CD1c-positive myeloid dendritic cell (primary cell): Measurements from ENCODE around the gene KPNA3.
"Not testable (repeated sequence)": the region's sequence is repeated elsewhere in the genome, so short reads cannot be mapped to it uniquely, and the experiment has no call there.

Source experiments
- DNase-seq: peaks from one replicate; pipeline ENCODE4 v3.0.0-alpha.2; 2016; ENCODE audit errors: extremely low spot score

Gene KPNA3

DNA sequence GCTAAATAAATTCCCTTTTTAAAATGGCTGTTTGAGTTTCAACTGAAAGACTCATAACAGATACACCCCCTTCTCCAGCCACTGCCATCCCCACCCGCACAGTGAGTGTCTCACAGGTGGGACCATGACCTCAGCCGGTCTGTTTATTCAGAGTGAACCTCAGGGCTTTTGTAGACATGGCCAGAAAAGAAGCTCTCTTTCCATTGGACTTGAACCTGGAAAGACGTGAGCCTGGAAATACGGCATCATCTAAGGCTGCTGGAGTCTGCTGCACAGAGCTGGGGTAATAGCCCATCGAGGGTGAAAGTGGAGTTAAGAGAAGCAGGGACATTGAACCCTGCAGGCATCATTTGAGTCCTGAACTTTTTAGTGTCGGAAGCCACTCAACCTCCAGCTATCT is 15.2 kb upstream of the KPNA3 start:
- DNase-seq = no peak

DNA sequence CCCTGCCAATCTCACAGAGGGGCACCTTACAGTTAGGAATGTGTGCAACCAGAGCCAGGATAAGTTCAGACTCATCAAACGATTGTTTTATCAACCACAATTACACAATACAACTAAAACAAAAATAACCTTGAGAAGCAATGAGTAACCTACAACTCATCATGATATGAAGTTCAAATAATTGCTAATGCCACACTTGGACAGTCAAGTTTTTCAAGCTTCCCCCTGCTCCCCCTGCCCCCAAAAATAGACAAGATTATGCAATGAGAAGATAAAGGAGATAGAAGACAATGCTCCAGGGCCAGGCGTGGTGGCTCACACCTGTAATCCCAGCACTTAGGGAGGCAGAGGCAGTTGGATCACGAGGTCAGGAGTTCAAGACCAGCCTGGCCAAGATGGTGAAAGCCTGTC is 13.6 kb upstream of the KPNA3 start:
- no peak for DNase-seq

DNA sequence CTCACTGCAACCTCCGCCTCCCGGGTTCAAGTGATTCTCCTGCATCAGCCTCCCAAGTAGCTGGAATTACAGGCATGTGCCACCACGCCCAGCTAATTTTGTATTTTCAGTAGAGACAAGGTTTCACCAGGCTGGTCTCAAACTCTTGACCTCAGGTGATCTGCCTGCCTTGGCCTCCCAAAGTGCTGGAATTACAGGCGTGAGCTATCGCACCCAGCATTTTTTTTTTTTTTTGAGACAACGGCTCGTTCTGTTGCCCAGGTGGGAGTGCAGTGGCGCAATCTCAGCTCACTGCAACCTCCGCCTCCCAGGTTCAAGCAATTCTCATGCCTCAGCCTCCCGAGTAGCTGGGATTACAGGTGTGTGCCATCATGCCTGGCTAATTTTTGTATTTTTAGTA is 10.6 kb upstream of the KPNA3 start:
- not testable (repeated sequence) for DNase-seq

DNA sequence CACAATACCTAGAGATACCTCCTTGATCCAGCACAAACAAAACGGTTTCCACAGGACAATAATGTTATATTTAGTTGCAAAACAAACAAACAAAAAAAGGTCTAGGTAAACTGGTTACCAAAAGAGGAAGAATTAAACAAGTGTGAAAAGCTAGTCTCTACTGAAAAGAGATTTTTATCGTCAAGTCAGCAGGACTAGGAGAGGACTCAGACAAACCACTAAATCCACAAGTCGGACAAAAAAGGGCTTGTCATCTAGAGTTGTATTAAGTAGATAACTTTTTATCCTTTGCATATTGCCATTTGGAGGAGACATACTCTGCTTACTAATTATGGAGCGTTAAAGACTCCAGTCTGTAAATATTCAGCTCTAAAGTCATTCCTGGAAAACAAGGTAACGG is 9.9 kb upstream of the KPNA3 start:
- DNase-seq = no peak

DNA sequence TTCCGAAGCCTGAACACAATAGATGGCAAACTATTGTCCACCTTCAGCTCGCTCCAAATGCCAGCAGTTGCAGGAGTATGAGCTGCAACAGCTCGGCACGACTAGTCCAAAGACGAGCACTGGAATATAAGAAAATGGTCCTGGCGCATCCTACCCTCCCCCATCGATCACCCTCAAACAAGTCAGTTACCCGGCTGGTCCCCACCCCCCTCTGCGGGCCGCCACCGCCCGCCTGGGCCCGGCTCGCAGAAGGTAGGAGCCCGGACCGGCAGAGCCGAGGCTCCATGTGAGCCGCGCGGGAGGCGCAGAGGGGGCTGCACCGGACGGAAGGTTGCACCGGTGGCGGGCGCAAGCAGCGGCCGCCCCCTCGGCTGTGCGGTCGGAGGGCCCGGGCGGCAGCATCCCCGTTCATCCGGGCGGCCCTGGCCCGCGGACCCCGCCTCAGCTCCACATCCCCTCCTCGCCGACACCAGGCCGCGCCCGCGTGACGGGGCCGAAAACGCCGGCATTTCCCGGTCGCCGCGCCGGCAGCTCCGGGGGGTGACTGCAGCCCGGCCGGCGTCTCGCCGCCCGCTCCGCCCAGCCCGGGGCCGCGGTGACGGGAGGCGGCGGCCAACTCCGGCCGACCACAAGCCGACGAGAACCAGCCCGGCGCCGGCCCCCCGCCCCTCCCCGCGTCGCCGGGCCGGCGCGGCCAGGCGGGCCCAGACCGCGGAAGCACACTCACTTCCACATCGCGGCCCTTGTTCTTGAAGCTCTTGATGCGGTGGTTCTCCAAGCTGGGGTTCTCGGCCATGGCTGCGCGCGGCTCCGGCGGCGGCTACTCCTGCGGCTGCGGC is 552 bp downstream of the KPNA3 start:
- no peak for DNase-seq

DNA sequence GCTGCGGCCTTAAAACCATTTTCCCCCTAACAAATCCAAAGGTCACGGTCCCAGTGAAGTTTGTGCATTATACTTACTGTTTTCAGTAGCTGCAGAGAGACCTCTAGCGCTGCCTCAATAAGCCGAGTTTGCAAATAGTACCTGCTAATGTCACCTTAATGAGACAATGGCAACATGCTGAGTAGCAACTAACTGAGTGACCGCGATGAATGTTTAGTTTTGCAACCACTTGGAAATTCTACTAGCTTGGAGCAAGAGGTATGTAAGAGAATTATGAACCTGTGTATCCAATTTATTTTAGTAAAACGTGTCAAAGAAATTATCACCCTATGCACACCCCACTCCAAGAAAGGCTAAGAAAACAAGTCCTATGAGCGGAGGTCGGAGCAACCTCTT is 1.2 kb downstream of the KPNA3 start:
- DNase-seq = no peak

DNA sequence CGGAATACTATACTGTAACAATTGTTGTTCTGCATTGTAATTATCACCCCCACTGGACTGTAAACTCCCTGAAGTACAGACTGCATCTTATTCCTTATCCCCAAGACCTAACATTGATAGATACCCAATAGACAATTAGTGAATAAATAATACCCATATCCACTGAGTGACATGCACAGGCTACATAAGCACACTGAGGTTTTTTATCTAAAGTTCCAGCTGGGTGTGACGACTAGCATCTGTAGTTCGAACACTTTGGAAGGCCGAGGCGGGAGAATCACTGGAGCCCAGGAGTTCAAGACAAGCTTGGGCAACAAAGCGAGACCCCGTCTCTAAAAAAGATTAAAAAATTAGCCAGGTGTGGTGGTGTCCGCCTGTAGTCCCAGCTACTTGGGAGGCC is 2.5 kb downstream of the KPNA3 start:
- DNase-seq = no peak

DNA sequence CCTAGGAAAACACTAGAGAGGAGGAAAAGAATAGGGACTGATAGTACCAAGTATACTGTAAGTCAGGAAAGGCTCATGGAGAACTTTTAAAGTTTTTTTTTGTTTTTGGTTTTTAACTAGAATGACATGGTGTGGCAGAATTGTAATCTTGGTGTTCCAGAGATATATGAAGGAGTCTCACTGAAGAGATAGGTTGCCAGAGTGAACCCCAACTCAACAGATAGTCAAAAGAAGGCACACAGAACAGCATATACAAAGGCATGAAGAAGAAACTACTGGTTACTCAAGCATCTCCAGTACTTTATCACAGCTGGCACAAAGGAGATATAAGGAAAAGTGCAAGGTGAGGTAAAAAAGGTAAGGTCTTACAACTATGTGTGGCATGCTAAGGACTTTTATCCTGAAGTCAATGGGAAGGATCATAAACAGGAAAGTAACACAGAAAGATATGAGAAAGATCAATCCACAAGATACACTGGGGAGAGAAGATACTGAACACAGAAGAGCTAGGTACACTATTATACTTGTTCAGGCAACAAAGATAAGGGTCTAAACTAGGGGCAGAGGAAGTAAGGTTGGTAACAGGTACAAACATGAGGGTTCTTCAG is 6.0 kb downstream of the KPNA3 start:
- no peak for DNase-seq

DNA sequence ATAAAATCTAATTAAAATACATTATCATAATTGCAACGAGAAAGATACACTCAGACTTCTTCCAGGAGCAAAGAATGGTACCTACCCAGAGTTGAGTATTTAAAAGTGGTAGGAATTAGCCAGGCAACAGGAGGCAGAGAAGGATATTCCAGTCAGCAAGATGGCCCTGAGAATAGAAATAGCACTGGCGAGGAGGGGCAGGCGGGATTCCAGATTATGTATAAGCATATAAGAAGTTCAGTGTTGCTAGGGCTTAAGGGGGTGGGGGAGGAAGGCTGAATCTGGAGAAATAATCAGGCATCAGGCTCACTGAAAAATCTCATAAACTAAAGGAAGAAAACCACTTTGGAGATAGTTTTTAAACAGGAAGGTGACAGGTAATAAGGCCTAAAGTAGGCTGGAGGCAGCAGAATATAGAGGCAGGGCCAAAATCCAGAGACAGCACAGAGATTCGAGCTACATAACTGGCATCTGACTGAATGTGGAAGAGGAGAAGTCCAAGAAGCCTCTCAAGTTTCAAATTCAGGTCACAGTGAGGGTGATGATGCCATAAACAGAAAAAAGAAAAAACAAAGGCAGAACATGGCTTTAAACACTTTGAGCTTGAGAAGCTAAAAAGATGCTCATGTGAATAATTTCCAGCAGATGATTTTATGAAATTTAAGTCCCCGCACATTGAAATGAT is 7.5 kb downstream of the KPNA3 start:
- no peak for DNase-seq

DNA sequence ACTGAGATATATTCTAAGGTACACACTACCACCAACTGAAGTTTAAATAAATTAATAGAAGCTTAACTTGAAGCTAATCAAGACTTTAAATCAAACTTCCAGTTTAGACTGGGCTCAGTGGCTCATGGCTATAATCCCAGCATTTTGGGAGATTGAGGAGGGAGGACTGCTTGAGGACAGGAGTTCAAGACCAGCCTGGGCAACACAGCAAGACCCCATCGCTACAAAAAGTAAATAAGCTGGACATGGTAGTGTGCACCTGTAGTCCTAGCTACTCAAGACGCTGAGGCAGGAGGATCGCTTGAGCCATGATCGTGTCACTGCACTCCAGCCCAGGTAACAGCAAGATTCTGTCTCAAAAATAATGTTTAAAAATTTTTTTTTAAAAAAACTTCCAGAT is 8.6 kb downstream of the KPNA3 start:
- no peak for DNase-seq

DNA sequence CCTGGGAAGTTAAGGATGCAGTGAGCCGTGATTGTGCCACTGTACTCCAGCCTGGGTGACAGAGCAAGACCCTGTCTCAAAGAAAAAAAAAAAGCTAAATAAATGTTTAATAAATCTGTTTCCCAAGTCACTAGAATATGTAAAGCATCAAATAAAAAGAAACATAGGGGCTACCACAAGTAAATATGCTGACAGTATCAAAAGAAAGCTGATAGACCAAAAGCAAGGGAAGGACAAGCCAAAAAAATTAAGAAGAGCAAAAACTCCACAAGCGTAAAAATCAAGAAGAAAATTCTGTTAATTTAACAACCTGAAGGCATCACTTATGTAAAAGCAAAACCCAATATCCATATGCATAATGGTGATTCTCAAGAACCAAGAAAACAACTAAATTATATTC is 9.7 kb downstream of the KPNA3 start:
- DNase-seq = no peak

DNA sequence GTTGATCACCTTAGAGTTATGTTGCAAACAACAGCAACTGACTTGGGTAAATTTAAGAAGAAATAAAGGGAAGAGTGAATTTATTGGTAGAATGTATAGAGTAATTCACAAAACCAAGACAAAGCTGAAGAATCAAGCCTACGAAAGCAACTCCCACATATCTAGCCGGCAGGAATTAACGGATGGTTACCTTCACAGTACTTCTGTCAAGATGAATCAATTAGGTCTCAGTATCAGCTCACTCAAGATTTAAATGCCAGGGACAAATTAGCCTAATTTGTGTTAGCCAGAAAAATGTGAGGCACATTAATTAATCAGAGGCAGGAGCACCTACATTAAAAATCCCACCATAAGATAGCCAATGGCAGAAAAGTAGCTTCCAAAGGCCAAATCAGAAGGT is 10.7 kb downstream of the KPNA3 start:
- no peak for DNase-seq

DNA sequence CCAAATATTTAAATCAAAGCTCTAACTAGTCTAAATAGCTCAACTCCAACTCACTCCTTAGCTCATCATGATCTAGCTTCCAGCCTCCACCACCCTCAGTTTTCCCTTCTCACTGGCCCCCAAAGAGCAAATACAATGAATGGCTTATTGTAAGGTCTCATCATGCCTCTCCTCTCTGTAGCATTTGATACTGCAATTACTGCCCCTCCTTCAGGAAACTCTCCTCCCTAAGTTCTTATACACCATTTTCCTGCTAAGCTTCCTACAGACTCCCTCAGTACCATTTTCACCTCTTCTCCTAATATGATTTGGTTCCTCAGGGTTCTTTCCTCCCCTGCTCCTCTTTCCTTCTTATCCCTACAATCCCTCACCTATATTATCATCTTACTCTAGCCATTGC is 12.8 kb downstream of the KPNA3 start:
- no peak for DNase-seq

DNA sequence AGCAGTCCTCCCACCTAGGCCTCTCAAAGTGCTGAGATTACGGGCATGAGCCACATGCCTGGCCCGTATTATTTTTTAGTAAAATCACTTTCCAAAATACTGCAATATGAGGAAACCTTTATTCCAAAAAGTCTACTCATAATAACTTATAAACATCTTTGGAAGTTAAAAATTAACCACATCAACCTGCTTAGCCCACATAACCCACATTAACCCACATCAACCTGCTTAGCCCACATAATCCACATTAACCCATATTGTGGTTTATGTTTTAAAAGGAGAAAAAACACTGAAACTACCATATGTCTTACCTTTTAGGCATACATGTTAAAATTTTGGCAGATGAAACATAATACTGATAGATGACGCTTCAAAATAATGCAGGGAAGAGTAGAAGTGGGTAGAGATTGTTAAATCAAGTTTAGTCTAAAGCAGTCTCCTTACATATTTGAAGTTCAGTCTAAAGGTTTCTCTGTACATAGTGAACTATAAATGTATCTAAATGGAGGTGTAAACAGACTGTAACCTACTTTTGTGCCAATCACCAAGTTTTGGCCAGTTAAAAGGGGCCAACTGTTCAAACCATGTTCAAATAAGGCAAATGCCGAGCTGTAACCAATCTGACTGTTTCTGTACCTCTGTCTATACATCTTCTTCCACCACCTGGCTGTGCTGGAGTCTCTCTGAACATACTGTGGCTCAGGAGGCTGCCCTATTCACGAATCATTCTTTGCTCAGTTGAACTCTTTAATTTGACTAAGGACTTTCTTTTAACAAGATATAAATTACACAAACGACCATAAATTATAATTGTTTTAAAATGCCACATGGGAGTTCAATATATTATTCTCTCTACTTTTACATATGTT is 14.5 kb downstream of the KPNA3 start:
- no peak for DNase-seq

DNA sequence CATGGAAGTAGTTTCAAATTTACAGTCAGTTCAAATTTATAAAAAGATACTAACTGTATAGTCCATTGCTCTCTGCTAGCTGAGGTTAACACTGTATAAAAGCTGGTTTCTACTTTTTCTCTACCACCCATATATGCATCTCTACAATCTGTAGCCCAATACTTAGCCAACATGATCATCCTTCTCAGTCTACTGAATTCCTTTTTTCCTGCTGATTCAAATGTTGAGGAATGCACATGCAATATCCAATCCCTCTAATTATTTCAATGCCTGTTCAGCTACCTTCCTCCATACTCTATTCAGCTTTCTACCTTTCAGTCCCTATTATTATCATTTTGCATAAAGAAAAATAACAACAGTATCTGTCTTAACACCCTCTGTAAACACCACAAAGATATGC is 15.6 kb downstream of the KPNA3 start:
- no peak for DNase-seq

DNA sequence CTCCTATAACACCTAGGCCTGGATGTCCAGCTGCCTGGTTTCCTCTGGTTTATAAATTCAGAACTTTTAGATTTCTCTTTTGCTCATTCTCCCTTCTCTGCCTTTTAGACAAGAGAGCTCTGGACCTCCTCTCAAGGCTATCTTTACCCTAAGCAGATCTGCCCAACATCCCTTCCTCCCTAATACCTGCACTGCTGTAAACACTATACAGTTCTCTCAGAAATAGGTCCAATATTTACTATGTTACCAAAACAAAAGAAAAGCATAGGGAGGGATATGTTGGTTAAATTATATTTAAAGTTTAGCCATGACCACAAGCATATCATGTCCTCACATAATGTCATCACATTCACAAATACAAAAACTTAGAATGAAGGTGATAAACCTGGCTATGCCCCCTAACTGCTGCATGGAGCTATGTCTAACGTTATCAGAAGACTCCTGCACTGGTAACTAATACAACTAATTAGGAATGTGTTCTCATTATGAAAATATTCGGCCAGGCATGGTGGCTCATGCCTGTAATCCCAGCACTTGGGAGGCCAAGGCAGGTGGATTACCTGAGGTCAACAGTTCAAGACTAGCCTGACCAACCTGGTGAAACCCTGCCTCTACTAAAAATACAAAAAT is 18.0 kb downstream of the KPNA3 start:
- DNase-seq = no peak

DNA sequence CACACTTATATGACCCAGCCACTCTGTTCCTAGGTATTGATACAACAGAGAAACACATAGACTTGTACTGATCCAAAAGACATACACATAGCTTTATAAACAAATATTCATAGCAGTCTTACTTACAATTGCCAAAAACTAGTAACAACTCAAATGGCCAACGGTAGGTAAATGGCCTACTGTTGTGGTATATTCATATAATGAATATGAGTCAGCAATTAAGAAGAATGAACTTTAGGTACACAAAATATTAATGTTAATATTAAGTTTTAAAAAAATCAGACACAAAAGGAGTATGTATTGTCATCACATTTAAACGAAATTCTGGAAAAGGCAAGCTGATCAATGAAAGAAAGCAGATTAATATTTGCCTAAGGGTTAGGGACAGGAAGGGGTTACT is 19.7 kb downstream of the KPNA3 start:
- no peak for DNase-seq

DNA sequence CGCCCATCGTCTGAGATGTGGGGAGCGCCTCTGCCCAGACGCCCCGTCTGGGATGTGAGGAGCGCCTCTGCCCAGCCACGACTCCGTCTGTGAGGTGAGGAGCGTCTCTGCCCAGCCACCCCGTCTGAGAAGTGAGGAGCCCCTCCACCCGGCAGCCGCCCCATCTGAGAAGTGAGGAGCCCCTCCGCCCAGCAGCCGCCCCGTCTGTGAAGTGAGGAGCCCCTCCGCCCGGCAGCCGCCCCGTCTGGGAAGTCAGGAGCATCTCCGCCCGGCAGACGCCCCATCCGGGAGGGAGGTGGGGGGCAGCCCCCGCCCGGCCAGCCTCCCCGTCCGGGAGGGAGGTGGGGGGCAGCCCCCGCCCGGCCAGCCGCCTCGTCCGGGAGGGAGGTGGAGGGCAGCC is 30.7 kb downstream of the KPNA3 start:
- DNase-seq = not testable (repeated sequence)

DNA sequence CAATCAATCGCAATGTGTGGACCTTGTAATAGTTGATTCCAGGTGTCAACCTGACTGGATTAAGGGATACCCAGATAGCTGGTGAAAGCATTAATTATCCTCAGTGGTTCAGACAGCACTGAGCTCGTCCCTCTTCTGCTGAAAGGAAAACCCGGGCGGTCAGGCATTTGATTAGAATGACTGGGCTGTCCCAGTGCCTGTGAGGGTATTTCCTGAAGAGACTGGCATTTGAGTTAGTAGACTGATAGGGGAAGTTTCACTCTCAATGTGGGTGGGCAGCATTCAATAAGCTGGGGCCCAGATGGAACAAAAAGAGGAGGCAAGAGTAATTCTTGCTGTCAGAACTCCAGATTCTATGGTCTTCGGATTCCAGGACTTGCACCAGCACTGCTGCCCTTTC is 31.9 kb downstream of the KPNA3 start:
- DNase-seq = no peak

DNA sequence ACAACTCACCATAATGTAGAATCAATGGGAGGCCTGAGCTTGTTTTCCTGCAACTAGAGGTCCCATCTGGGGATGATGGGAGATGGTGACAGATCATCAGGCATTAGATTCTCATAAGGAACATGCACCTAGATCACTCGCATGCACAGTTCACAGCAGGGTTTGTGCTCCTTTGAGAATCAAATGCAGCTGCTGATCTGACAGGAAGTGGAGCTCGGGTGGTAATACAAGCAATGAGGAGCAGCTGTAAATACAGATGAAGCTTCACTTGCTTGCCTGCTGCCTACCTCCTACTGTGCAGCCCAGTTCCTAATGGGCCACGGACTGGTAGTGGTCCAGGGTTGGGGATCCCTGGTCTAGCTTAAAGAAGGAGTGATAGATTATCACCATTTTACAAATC is 33.0 kb downstream of the KPNA3 start:
- no peak for DNase-seq

DNA sequence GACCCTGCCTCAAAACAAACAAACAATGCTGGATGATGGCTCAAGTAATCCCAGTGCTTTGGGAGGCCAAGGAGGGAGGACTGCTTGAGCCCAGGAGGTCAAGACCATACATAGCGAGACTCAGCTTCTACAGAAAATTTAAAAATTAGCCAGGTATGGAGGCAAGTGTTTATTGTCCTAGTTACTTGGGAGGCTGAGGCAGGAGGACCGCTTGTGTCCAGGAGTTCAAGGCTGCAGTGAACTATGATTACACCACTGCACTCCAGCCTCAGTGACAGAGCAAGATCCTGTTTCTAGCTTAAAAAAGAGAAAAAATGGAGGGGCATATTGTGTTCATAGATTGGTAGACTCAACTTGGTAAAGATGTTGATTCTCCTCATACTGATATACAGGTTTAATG is 36.2 kb downstream of the KPNA3 start:
- no peak for DNase-seq

DNA sequence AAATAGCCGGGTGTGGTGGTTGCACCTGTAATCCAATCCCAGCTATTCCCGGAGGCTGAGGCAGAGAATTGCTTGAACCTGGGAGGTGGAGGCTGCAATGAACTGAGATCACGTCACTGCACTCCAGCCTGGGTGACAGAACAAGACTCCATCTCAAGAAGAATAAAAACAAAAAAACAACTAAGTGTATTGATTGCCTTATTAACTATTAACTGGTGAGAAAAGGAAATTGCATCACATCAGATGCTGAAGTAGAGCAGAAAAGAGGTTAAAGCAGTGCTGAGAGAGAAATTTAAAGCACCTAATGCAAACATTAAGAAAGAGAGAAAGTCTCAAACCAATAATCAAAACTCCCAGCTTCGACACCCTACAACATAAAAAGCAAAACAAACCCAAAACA is 38.3 kb downstream of the KPNA3 start:
- no peak for DNase-seq
